NOMO-1 (cell line): ENCODE measurements around the gene FAM83F.

ENCODE experiments used
- DNase-seq, 2 experiments: peaks; one replicate each; lab custom pipeline; 2025; ENCODE audit not compliant: unreplicated experiment in 2 of 2; lab: John Stamatoyannopoulos, UW

The FAM83F gene

DNA sequence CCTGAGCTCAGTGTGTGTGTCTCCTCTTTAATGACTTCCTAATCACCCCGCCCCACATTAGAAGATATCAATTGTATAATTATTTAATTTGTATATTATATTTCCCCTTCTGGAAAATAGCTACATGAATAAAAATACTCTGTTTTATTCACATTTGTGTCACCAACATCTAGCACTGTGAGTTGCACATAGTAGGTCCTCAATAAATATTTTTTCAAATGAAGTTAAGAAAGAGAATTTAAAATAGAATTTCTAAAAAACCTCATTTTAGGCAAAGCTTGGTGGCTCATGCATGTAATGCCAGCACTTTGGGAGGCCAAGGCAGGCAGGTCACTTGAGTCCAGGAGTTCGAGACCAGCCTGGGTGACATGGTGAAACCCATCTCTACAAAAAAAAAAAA is 59.7 kb downstream of the FAM83F start:
- DNase-seq: no peak

DNA sequence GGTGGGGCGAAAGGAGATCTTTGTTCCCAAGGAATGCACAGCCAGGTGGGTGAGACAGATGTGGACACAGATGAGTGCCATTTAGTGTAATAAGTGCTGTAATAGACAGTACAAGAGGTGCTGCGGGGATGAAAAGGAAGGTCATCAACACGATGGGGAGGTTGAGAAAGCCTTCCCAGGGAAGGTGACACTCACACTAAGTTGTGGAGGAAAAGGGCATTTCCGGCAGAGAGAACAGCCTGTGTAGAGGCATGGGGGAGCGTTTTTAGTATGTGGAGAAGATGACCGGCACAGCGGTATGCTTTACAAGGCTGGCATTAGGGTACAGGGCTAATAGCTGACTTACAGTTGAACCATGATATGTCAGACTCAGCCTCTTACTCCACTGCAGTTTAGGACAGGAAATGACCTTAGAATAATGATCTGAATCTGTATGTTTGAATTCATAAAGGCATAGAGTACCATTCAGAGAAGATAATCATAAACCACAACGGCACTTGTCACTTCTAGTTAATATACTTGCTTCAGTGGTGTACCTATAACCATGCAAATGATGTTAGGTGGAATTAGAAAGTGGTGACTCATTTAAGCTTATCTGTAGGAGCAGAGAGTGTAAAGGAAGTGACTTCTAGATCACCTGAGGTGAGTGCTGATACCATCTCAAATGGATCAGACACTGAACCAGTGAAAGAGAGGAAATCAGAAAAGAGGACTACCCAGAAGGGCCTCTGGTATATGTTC is 60.6 kb downstream of the FAM83F start:
- no peak for DNase-seq

DNA sequence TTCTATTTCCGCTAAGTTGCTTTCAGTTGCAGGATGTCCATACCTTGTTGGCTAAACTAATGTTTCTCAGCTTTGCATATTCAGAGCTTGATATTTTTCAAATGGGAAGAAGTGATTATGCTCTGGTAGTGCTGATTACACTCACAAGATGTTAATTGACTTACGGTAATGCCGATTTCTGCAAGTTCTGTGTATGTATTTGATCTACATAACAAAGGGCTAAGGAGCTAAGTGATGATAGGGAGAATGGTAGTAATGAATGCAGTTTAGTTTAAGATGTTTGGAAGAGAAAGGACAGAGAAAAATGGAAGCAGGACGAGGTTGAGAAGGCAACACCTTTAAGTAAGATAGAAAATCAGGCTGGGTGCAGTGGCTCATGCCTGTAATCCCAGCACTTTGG is 61.4 kb downstream of the FAM83F start:
- DNase-seq: no peak

DNA sequence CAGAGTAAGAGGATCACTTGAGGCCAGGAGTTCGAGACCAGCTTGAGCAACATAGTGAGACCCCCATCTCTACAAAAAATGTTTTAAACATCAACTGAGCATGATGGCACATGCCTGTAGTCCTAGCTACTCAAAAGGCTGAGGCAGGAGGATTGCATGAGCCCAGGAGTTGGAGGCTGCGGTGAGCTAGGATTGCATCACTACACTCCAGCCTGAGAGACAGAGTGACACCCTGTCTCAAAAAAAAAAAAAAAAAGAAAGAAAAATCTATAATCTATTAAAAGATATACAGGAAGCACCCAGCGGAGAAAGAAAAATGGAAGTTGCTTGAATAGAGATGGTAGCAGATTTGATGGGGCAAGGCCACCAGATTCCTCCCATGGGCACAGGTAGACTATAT is 61.8 kb downstream of the FAM83F start:
- DNase-seq: peak; percentile 12 to 36

DNA sequence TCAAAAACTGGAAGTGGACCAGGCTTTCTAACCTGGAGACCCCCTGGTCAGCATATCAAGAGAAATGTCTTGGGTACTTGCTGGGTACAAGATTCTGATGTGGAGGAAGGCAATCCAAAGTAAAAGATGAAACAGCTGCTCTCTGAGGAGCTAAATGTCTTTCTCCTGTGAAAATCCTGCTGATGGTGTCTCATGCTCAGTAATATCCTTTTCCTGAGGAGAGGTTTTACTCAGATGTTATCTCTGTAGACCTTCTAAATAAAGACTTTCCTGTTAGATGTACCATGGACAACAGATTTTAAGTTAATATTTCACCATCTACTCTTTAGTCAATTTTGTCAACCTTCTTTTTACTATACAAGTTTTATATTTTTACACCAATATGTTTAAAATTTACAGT is 62.9 kb downstream of the FAM83F start:
- DNase-seq: no peak

DNA sequence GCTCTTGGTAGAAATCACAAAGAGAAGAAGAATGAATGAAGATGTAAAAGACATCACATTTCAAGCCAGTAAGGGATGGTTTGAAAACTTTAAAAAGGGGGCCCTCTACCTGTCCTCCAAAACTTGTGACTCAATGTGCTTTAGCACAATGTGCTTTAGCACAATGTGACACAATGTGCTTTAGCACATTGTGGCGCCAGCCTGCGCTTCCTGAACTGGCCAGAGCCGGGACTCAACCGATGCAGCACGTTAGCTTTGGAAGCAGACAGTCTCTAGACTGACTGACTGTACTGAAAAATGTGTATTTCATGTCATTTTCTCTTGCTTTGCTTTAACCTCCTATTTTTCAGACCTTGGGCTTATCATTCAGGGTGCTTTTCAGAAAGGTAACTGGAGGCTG is 63.5 kb downstream of the FAM83F start:
- DNase-seq: peak; percentile 11 to 39

DNA sequence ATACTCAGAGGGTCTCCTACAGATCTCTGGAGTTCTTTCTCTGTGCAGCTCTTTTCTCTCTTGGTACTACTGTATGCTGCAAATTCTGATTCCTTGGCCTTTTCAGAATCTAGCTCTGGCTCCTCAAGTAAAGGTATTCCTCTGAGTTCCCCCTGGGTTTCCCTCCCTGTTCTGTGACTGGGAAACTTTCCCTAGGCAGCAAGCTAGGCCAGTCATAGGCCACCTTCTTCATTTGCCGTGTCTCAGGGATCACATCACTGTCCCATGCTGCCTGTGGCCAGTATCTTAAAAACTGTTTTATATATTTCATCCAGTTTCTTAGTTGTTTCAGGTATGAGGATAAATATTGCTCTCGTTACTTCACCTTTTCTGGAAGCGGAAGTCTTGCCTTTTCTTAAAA is 71.2 kb downstream of the FAM83F start:
- DNase-seq: no peak

DNA sequence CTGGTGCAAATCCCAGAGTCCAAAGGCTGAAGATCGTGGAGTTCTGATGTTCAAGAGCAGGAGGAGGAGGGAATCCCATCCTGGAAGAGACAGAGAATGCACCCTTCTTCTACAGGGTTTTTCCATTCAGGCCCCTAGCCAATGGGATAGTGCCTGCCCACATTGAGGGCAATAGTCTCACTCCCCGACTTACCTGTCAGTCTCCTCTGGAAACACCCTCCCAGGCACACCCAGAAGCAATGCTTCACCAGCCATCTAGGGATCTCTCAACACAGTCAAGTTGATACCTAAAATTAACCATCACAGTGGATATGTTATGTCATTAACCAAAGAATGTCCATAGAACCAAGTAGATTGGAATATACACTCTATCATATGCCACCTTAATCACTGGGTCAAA is 72.9 kb downstream of the FAM83F start:
- no peak for DNase-seq

DNA sequence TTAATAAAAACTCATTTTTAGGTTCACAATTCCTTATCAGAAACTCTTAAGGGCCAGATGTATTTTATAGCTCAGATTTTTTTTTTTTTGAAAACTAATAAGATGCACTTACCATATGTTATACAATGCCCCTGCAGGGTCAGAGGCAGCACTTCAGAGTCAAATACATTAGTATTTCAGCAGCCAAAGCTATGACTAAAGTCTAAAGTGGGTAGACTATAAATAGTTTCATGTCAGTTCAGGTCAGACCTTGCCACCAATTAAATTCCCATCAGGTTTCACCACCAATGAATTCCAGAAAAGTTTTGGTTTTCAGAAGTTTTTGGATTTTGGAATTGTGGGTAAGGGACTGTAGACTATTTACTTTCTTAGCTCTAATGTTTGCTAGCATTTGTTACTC is 75.9 kb downstream of the FAM83F start:
- no peak for DNase-seq

DNA sequence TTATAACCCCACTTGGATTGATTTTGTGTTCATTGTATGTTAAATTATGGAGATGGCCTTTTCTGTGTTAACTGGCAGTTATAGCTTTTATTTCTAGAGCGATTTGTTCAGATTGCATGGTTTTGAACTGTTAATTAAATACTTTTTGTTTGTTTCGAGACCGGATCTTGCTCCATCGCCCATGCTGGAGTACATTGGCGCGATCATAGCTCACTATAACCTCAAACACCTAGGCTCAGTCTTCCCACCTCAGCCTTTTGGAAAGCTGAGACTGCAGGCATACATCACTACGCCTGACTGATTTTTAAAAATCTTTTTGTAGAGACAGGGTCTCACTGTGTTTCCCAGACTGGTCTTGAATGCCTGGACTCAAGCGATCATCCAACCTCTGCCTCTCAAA is 77.0 kb downstream of the FAM83F start:
- DNase-seq: no peak

DNA sequence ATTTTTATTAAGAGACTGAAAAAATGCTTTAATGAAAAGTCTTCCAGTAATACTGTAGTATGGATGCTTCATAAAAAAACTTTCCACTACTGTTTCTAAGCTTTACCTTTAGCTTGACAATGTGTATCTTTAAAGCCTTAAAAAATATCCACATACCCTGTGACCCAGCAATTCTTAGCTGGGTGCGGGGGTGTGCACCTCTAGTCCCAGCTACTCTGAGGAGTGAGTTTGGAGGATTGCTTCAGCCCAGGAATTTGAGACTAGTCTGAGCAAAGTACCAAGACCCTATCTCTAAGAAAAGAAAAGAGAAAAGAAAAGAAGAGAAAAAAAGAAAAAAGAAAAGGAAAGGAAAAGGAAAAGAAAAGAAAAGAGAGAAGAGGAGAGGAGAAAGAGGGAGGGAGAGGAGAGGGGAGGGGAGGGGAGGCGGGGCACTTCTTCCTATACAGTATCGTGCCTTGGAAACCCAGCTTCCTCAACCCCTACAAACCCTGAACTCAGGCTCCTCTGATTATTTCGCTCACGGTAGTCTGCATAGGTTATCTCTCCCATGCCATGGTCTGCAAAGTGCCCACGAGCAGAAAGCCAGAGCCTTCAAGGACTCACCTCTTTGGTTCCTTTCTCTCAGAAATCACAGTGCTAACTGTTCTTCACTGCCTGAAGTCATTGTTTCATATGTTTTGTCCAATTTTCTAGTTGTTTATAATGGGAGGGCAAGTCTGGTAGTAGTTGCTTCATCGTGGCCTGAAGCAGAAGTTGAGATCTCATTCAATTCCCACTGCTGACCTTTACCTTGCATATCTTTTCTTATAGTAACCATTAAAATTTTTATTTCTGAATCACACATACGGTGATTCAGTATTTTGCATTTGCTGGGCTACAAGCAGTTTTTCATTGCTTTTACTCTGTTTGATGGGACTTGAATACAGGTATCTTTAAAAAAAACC is 82.2 kb downstream of the FAM83F start:
- peak; percentile 40 to 72 for DNase-seq

DNA sequence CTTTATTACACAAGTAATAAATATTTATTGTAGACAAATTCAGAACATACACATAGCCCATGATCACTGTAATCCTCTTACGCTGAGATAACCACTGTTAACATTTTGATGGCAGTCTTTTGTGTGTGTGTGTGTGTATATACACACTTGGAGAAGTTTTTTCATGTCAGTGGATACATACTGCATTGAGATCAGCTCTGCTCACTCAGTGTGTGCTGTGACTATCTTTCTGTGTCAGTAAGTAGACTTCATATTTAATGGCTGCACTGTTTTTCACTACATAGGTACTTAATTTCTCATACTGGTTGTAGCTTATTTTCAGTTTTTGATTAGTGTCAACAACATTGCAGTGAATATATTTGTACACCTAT is 82.9 kb downstream of the FAM83F start:
- DNase-seq: no peak

DNA sequence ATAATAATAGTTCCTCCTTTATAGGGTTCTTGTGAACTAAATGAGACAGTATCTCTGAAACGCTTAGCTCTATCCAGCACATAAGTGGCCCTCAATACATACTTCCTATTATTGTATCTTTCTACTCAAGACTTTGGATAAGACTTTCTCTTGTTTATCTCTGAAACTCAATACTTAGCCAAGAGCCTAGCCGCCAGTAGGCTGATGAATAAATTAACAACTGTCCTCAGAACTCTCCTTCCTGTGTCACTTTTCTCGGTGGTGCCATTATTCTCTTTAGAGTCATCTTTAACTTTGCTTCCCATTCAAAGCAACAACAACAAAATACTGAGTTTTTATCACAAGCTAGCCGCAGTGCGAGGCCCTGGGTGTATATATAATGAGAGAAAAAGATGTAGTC is 86.9 kb downstream of the FAM83F start:
- no peak for DNase-seq

DNA sequence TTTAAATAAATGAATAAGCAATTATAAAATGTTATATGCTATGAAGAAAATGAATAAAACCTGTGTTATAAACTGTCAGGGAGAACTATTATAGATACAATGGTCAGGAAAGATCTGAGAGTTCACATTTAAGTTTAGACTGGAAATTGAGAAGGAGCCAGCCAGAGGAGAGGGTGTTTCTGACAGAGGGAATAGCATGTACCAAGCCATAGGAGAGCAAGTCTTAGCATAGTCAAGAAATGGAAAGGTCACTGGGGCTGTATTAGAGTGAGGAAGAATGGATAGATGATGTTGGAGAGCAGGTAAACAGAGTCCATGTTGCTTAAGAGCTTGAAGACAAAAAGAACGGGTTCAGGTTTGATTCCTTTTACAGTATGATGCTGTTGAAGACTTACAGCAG is 87.4 kb downstream of the FAM83F start:
- DNase-seq: no peak

DNA sequence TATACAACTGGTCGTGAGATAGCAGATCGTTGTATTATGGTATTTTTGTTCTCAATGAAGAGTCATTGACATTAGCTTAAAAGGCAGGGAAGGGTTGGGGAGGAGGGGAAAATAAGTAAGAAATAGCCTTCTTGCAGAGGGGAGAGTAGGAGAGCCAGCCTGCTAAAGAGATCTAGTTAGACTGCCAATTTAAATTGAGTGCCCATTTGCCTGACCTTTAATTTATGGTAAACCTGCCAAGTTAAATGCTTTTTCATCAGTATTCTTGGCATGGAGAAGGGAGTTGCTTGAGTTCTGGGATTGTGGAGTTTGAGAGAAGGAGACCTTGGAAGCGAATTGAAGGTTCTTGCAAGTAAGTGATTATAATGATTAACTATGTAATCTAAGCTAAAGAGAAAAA is 89.0 kb downstream of the FAM83F start:
- DNase-seq: no peak

DNA sequence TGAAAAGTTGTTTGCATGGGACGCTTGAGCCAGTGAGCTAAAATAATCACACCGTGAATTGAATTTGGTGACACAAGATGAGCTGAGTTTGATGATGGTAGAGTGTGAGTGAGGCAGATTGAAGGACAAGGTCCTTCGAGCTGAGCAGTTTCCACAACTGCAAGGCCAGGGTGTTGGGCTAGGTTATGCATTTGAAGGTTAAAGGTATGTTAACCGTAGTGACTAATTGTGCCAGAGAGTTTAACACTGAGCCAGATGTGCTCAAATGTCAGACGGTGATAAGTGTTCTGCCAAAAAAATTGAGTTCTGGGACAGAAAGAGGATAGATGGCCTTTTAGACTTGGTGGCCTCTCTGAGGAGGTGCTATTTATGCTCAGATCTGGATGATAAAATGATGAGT is 89.5 kb downstream of the FAM83F start:
- no peak for DNase-seq

DNA sequence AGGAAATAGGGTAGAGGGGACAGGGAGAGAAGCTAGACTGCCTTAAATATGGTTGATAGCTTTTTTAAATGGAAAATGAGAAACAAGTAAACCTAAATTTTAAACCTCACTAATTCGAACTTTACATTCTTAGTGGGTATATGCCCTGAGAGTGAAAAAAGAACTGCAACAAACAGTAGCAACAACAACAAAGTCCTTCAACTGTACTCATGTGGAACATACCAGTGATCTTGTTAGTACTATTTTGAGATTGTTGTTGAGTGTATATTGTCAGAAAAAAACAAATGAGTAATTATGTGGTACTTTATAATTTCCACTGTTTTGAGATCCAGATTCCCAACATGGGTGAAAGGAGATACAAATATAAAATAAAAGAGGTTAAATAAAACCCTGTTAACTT is 94.1 kb downstream of the FAM83F start:
- DNase-seq: no peak
